GM21576 (cell line): Measurements from ENCODE around the gene ATP2C2.

ENCODE experiments used
- ATAC-seq: cut with Tn5 transposase; IDR thresholded peaks from one replicate; pipeline ENCODE4 v1.9.1; 2021; ENCODE audit warnings: mild to moderate bottlenecking, moderate library complexity; ENCODE audit not compliant: unreplicated experiment

The ATP2C2 gene

GRCh38 chr16:84486551-84487235 is 118.4 kb downstream of the ATP2C2 start:
- ATAC-seq = no peak

DNA sequence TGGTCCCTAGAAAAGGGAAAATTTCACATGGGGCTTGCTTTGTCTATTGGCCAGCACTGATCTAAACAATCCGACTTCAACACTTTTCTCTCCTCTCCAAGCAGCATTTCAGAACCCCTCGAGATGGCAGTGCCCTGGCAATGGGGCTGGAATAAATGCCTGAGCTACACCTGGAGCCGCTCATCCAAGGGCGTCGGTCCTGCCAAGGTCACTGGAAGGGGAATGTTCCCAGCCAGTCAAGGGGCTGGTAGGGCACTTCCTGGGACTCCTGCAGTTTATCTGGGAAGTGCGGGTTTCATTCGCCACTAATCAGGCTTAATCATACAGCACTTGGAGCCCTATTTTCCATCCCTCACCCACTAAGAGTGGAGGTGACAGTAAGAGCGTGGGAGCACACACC is 119.0 kb downstream of the ATP2C2 start:
- ATAC-seq = no peak

DNA sequence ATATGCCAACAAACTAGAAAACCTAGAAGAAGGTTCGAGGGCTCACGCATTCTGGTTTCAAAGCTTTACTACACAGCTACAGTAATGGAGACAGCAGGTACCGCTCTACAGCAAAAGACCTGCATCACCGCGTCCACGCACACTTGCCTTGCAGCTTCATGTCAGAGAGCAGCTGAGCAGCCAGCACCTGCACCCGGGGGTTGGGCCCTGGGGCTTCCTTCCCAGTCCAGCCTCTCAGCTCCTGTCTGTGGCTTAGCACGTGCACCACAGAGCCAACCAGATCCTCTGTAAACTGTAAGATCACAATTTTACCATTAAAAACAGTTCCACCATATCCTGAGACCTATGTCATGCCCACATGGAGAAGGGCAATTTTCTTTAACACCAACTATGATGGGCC is 120.8 kb downstream of the ATP2C2 start:
- ATAC-seq = no peak

GRCh38 chr16:84495506-84495905 is 127.2 kb downstream of the ATP2C2 start:
- ATAC-seq = no peak

GRCh38 chr16:84496991-84497390 is 128.7 kb downstream of the ATP2C2 start:
- ATAC-seq = no peak

- ATAC-seq = no peak
These were observed 129.3 kb downstream of the ATP2C2 start for GRCh38 chr16:84497418-84498222.

GRCh38 chr16:84498223-84498610 is 129.9 kb downstream of the ATP2C2 start:
- ATAC-seq = no peak

- no peak for ATAC-seq
These were observed 130.7 kb downstream of the ATP2C2 start for GRCh38 chr16:84498859-84499620.

GRCh38 chr16:84499638-84500037 is 131.3 kb downstream of the ATP2C2 start:
- ATAC-seq = no peak

GRCh38 chr16:84500531-84500930 is 132.2 kb downstream of the ATP2C2 start:
- ATAC-seq = no peak

- no peak for ATAC-seq
These were observed 132.9 kb downstream of the ATP2C2 start for GRCh38 chr16:84501077-84501735.

- ATAC-seq = no peak
These were observed 133.7 kb downstream of the ATP2C2 start for GRCh38 chr16:84502075-84502474.

GRCh38 chr16:84502581-84502980 is 134.2 kb downstream of the ATP2C2 start:
- no peak for ATAC-seq

GRCh38 chr16:84503751-84504395 is 135.5 kb downstream of the ATP2C2 start:
- no peak for ATAC-seq

- ATAC-seq = peak; percentile 89
These were observed 136.3 kb downstream of the ATP2C2 start, which contains the start of gene MEAK7 for GRCh38 chr16:84504420-84505248. MEAK7 (minus strand) TSS chr16:84504659; CDS start chr16:84498086, 6,573 bp downstream.

GRCh38 chr16:84505249-84506187 is 137.2 kb downstream of the ATP2C2 start:
- no peak for ATAC-seq

GRCh38 chr16:84507011-84507982 is 139.0 kb downstream of the ATP2C2 start:
- ATAC-seq = no peak
